ENCODE results near the gene EXOC3L2. TPM values are rescaled to one million over a fixed set of nuclear protein-coding genes. Genes with fewer than 3 reads are reported as not detected.

The EXOC3L2 gene
- total RNA-seq, 1 experiment from 2014 or later = not detected

- H3K4me1 ChIP-seq (ENCODE audit: insufficient read depth, low read length) = peaks cover 7% of the 10 kb centered on the region; the same call in 1 of the 2 replicates
- no peaks in the 10 kb centered on the region for H4K20me1 ChIP-seq (ENCODE audit: low read length)
- no peaks in the 10 kb centered on the region for H3K9me3 ChIP-seq (ENCODE audit: low read length)
- H3K27me3 ChIP-seq (ENCODE audit: low read length) = no peaks in the 10 kb centered on the region
- TF ChIP-seq EZH2phosphoT487 (IDR thresholded peaks at IDR 0.05; ENCODE audit: borderline replicate concordance, low read length) = no peak
- TF ChIP-seq EZH2 (IDR thresholded peaks at IDR 0.05; ENCODE audit: low read length, unreplicated experiment) = no peak
- no peak for TF ChIP-seq CTCF (conservative IDR thresholded peaks at IDR 0.05; ENCODE audit: low read depth, low read length)
- ATAC-seq (no peak), DNase-seq (no peak)
- no peaks in the 10 kb centered on the region for H3K9me2 ChIP-seq (replicated peaks; ENCODE audit: low read length)
- no TSS peak for BruUV-seq (replicated peaks)
- no peaks in the 10 kb centered on the region for H3K36me3 ChIP-seq (ENCODE audit: low read depth, low read length)
- no peak overlapping the region for H3K9ac ChIP-seq (ENCODE audit: low read length)
- intact Hi-C loops (cut with micrococcal nuclease) = loop anchor here (5.0 kb wide), 2 partner anchors 50 to 85 kb away; partner anchors contain the start of gene NKPD1
- no peak overlapping the region for H3K4me3 ChIP-seq (ENCODE audit: low read length)
- no peak overlapping the region for H3K4me2 ChIP-seq (ENCODE audit: low read length)
- H2AFZ ChIP-seq (ENCODE audit: low read length) = no peak overlapping the region
- ChIA-PET POLR2A (ENCODE audit: unreplicated experiment) (no interaction called here), CTCF (no interaction called here)
- H3F3A ChIP-seq (ENCODE audit: low read length, unreplicated experiment) = no peaks in the 10 kb centered on the region
- H3K27ac ChIP-seq (ENCODE audit: low read length) = no peak overlapping the region
- H3K79me2 ChIP-seq (ENCODE audit: low read length) = peaks cover 7% of the 10 kb centered on the region
Measured at GRCh38 chr19:45247136-45247535, 1.9 kb upstream of the EXOC3L2 start.

GRCh38 chr19:45245826-45246225 is 619 bp upstream of the EXOC3L2 start:
- intact Hi-C loops (cut with micrococcal nuclease) = loop anchor here (5.0 kb wide), 2 partner anchors 49 to 84 kb away; partner anchors contain the start of gene NKPD1
- TF ChIP-seq EZH2 (IDR thresholded peaks at IDR 0.05; ENCODE audit: low read length, unreplicated experiment) (no peak), CTCF (conservative IDR thresholded peaks at IDR 0.05; ENCODE audit: low read depth, low read length) (no peak), EZH2phosphoT487 (IDR thresholded peaks at IDR 0.05; ENCODE audit: borderline replicate concordance, low read length) (no peak)

DNA sequence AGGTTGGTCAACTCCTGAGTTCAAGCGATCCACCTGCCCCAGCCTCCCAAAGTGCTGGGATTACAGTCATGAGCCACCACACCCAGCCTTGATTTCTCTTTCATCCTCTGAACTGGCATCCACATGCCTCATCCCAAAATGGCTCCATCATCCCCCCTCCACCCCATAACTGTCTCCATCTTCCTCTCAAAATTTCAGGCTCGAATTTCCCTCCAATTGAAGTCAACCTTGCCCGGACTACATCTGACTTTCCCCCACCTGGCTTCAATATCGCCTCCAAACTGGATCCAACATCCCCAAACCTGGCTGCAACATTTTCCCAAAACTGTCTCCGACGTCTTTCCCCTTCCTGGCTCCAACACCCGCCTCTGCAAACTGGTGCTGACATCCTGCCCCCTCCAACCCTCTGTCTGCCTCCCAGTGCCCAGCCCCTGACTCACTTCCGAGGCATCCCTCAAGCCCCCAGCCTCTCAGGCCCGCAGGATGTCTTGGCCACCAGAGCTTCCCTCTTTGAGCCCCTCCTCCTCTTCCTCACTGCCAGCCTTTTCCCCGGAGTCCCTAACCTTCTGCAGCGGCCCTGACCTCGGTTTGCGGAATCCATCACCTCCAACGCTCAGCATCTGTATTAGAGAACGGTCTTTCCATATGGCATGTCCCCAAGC is 943 bp downstream of the EXOC3L2 start:
- no peak for TF ChIP-seq EZH2 (IDR thresholded peaks at IDR 0.05; ENCODE audit: low read length, unreplicated experiment)
- TF ChIP-seq EZH2phosphoT487 (IDR thresholded peaks at IDR 0.05; ENCODE audit: borderline replicate concordance, low read length) = no peak
- TF ChIP-seq CTCF (conservative IDR thresholded peaks at IDR 0.05; ENCODE audit: low read depth, low read length) = no peak
- no peak overlapping the region for H2AFZ ChIP-seq (ENCODE audit: low read length)
- H3K27ac ChIP-seq (ENCODE audit: low read length) = no peak overlapping the region
- no peak for DNase-seq
- no peak overlapping the region for H3K4me3 ChIP-seq (ENCODE audit: low read length)
- BruUV-seq (replicated peaks) = no TSS peak
- H3K4me2 ChIP-seq (ENCODE audit: low read length) = no peak overlapping the region
- no peaks in the 10 kb centered on the region for H4K20me1 ChIP-seq (ENCODE audit: low read length)
- no peak for ATAC-seq
- H3K9ac ChIP-seq (ENCODE audit: low read length) = no peak overlapping the region
- CTCF ChIA-PET = no interaction called here
- no peaks in the 10 kb centered on the region for H3F3A ChIP-seq (ENCODE audit: low read length, unreplicated experiment)
- no peaks in the 10 kb centered on the region for H3K9me3 ChIP-seq (ENCODE audit: low read length)
- H3K79me2 ChIP-seq (ENCODE audit: low read length) = no peaks in the 10 kb centered on the region
- no peaks in the 10 kb centered on the region for H3K9me2 ChIP-seq (replicated peaks; ENCODE audit: low read length)
- no peaks in the 10 kb centered on the region for H3K4me1 ChIP-seq (ENCODE audit: insufficient read depth, low read length)
- no peaks in the 10 kb centered on the region for H3K36me3 ChIP-seq (ENCODE audit: low read depth, low read length)
- H3K27me3 ChIP-seq (ENCODE audit: low read length) = no peaks in the 10 kb centered on the region
- intact Hi-C loops (cut with micrococcal nuclease) = no loop called here
- POLR2A ChIA-PET (ENCODE audit: unreplicated experiment) = no interaction called here

More at GRCh38 chr19:45245826-45246225, 619 bp upstream of the EXOC3L2 start:
- ChIA-PET POLR2A (ENCODE audit: unreplicated experiment) (no interaction called here), CTCF (no interaction called here)
- Histone ChIP-seq H3K9me3 (ENCODE audit: low read length) (no peaks in the 10 kb centered on the region), H3K4me1 (ENCODE audit: insufficient read depth, low read length) (peaks cover 7% of the 10 kb centered on the region; the same call in 1 of the 2 replicates), H2AFZ (ENCODE audit: low read length) (no peak overlapping the region), H3K4me2 (ENCODE audit: low read length) (no peak overlapping the region), H3K36me3 (ENCODE audit: low read depth, low read length) (no peaks in the 10 kb centered on the region), H3K9me2 (replicated peaks; ENCODE audit: low read length) (no peaks in the 10 kb centered on the region), H3K27ac (ENCODE audit: low read length) (no peak overlapping the region), H3K4me3 (ENCODE audit: low read length) (no peak overlapping the region), H3K27me3 (ENCODE audit: low read length) (no peaks in the 10 kb centered on the region), H3K79me2 (ENCODE audit: low read length) (no peaks in the 10 kb centered on the region), H3K9ac (ENCODE audit: low read length) (no peak overlapping the region), H4K20me1 (ENCODE audit: low read length) (no peaks in the 10 kb centered on the region), H3F3A (ENCODE audit: low read length, unreplicated experiment) (no peaks in the 10 kb centered on the region)
- ATAC-seq = no peak
- DNase-seq = no peak
- BruUV-seq (replicated peaks) = no TSS peak
